NCI-H146 (cell line): Measurements from ENCODE around the gene HTRA2.
A peak's percentile ranks its signal among the peaks of the same experiment; 100 is the strongest.

Source experiments
- DNase-seq: peaks from one replicate; lab custom pipeline; 2025; lab: John Stamatoyannopoulos, UW

Gene HTRA2

GRCh38 chr2:74542978-74543377 is 13.2 kb downstream of the HTRA2 start:
- DNase-seq, result no peak

GRCh38 chr2:74544634-74545033 is 14.9 kb downstream of the HTRA2 start:
- peak; percentile 3 for DNase-seq

GRCh38 chr2:74546004-74546403 is 16.3 kb downstream of the HTRA2 start:
- DNase-seq, result no peak

- peak; percentile 59 for DNase-seq
These were observed 18.7 kb downstream of the HTRA2 start for GRCh38 chr2:74548285-74548899.

GRCh38 chr2:74548900-74549826 is 19.4 kb downstream of the HTRA2 start:
- DNase-seq, result peak; percentile 87

GRCh38 chr2:74550231-74550630 is 20.5 kb downstream of the HTRA2 start:
- DNase-seq, result no peak

- no peak for DNase-seq
These were observed 21.8 kb downstream of the HTRA2 start for GRCh38 chr2:74551530-74551929.

GRCh38 chr2:74551942-74552913 is 22.5 kb downstream of the HTRA2 start:
- DNase-seq, result no peak

- peak; percentile 52 for DNase-seq
These were observed 23.4 kb downstream of the HTRA2 start for GRCh38 chr2:74552914-74553811.

GRCh38 chr2:74553892-74554819 is 24.4 kb downstream of the HTRA2 start, which contains the start of the genes DOK1 and LOXL3:
Gene DOK1, plus strand, starts transcription at chr2:74554720. Its CDS starts 35 bp downstream, at chr2:74554755.
Gene LOXL3, minus strand, starts transcription at chr2:74553942. Its CDS starts 1,308 bp downstream, at chr2:74552634.
- DNase-seq, result peak; percentile 90

- no peak for DNase-seq
These were observed 25.2 kb downstream of the HTRA2 start for GRCh38 chr2:74554820-74555531.

- no peak for DNase-seq
These were observed 25.9 kb downstream of the HTRA2 start for GRCh38 chr2:74555610-74556103.

GRCh38 chr2:74556159-74556558 is 26.4 kb downstream of the HTRA2 start:
- DNase-seq, result no peak

- DNase-seq, result no peak
These were observed 27.2 kb downstream of the HTRA2 start for GRCh38 chr2:74556831-74557370.

GRCh38 chr2:74558284-74559230 is 28.8 kb downstream of the HTRA2 start:
- peak; percentile 50 for DNase-seq

- DNase-seq, result peak; percentile 54
These were observed 30.2 kb downstream of the HTRA2 start for GRCh38 chr2:74559912-74560311.

- DNase-seq, result no peak
These were observed 30.9 kb downstream of the HTRA2 start for GRCh38 chr2:74560591-74560990.
